NCI-H1417 treated with DMSO at 0.1 percent for 48 hours (cell line): ENCODE results near the gene DDX52.
"Not testable (repeated sequence)": the region's sequence is repeated elsewhere in the genome, so short reads cannot be mapped to it uniquely, and the experiment has no call there.

Experiments
- DNase-seq: peaks from one replicate; lab custom pipeline; 2025; lab: John Stamatoyannopoulos, UW

The DDX52 gene

DNA sequence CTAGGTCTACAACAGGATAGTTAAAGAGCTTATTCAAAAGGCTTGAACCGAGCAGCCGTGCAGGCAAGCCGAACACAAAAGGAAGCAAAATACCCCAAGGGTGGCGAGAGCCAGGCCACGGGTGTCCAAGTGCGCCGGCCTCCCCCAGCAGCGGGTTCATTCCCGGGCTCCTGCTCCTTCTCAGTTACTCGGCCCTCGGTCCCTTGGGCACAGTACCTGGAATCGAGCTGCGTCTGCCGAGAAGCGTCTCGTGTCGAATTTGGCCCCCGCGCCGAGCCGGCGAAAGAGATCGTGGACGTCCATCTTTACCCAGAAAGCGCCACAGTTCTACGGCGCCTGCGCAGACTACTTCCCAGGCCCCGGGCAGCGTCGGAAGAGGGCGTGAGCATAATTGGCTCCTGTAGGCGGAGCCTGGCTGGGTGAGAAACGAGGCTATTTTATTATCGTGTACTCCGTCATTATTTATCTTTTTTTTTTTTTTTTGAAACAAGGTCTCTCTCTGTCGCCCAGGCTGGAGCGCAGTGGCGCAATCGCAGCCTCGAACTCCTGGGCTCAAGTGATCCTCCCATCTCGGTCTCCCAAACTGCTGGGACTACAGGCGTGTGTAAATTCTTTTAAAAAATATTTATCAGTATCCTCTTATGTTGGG, at the start of gene DDX52:
Gene DDX52 (minus strand): TSS at position 329 of the 649 bp plus-strand sequence. CDS start 26 bp downstream, at position 303.
- DNase-seq, result peak; percentile 74

- DNase-seq, result no peak
These were observed 48.6 kb upstream of the DDX52 start for GRCh38 chr17:37691807-37692206.

DNA sequence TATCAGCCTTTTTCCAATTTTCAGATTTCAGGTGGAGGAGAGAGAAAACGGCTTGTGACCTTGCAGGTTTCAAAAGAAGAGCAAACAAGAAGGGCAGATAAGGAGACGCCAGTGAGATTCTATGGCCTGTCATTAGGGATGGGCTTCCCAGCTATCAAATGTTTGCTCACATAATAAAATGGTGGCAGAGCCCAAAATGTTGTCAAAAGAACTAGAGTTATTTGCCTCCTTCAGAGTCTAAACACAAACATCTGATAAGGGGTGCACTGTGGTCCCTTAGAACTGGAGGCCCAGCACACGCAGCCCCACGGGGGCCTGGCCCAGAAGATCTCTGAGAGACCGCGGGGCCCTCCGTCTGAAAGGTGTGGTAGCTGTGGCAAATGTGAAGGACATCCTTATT, 46.1 kb upstream of the DDX52 start:
- DNase-seq, result no peak

DNA sequence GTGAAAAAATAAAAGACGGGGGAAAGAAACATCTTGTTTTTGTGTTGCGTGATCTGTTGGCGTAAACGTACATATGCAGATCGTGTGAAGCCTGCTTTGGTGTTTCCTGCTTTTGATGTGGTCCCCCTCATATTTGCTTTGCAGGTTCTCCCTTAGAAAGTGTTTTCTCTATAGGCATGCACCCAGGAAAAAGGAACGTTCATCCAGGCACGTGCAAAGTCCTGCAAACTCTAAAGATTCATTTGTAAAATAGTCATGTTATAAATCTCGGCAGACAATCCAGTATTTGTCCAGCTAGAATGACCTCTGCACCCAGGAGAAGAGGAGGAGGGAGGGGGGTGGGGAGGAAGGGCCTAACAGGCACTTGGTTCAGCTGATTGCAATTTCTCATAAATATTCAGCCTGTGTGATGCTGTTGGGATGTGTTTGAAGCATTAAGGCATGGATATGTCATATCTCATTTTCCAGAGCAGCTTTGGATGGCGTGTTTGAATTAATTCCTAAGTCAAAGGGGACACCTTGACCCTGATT, 40.3 kb upstream of the DDX52 start:
- DNase-seq, result no peak

DNA sequence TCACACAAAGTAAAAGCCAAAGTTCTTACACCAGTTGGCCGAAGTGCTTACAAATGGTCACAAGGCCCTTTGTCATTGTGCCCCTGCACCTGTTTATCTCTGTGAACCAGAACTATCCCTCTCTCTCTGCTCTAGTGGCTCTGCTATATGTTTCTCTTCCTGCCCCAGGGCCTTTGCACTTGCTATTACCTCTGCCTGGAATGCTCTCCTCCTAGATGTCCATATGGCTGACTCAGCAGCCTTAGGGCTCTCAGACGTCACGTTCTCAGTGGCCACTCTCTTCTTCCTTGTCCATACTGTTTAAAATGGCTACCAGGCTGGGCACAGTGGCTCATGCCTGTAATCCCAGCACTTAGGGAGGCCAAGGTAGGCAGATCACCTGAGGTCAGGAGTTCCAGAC, 38.8 kb upstream of the DDX52 start:
- DNase-seq, result no peak

GRCh38 chr17:37679995-37680394, 36.7 kb upstream of the DDX52 start:
- DNase-seq, result not testable (repeated sequence)

- DNase-seq, result no peak
These were observed 34.8 kb upstream of the DDX52 start for GRCh38 chr17:37678036-37678435.

- DNase-seq, result no peak
These were observed 33.8 kb upstream of the DDX52 start for GRCh38 chr17:37677021-37677420.

GRCh38 chr17:37676115-37676925, 33.1 kb upstream of the DDX52 start:
- DNase-seq, result no peak

DNA sequence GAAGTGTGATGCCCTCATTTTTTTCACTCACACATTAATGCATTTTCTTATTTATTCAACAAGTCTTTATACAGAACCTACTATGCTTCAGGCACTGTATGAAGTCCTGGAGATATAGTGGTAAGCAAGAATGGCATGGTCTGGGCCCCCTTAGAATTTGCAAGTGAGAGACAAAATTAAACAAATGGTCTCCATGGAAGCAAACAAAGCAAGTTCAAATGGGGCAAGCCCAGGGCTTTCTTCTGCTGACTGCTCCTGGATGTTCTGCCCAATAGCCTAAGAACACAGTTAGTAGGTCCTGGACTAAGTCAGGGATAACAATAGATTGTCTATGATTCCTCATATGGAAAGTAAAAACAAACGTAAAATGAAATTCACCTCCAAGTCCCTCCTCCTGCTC, 31.3 kb upstream of the DDX52 start:
- DNase-seq, result no peak

DNA sequence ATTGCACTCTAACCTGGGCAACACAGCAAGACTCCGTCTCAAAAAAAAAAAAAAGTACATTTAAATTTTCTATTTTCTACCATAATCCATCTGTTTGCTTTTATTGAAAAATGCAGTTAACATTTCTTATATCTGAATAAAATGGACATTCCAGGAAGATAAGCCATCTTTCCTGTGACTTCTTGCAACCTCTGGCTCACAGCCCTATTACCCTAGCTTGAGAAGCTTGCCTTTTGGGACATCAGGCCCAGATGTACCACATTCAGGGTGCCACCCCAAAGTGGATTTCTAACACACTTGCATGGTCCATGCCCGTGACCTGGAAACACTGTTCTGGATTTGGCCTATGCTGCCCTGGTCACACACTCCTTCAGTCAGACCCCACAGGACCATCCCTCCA, 30.1 kb upstream of the DDX52 start:
- no peak for DNase-seq

DNA sequence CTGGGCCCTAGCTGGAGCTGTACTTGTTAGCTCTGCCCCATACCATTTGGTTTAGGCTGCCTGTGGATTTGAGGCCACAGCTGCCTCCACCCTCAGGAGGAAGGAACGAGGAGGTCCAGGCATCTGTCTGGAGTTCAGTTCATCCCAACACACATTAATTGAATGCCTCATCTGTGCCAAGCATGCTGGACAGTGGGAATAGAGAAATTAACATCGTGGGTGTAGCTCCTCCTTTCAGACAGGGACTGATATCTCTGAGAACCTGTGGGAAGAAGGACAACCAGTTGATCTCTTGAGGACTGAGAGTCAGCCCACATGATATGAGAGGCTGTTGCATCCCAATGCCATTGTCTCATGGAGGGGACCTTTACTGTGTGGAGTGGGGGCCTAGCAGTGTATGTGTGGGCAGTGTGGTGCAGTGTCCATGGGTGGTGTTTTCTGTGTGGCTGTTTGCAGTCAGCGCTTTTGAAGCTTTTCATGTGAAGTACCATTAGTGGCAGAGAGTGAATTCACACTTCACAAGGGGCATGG, 29.4 kb upstream of the DDX52 start:
- DNase-seq, result no peak

GRCh38 chr17:37671824-37672547, 28.7 kb upstream of the DDX52 start:
- no peak for DNase-seq

GRCh38 chr17:37671028-37671823, 28.0 kb upstream of the DDX52 start:
- DNase-seq, result no peak

DNA sequence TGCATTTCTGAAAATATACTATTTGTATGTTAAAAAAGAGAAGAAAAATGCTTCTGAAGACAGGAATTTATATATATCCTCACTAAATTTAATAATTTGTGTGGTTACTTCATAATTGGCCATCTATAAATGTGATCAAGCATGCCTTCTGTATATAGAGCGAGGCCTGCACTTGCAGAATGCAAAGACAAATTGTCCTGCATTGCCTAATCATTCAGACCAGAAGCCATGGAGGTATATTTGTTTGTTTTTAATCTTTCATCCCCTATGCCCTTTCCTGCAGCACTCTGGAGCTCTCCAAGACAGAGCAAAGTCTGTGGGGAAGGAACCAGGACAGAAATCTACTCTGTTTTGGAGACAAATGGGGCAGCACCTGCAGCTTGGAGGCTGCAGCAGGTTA, 23.8 kb upstream of the DDX52 start:
- DNase-seq, result no peak

- no peak for DNase-seq
These were observed 21.0 kb upstream of the DDX52 start for GRCh38 chr17:37664214-37664613.

- no peak for DNase-seq
These were observed 19.1 kb upstream of the DDX52 start for GRCh38 chr17:37662353-37662752.

DNA sequence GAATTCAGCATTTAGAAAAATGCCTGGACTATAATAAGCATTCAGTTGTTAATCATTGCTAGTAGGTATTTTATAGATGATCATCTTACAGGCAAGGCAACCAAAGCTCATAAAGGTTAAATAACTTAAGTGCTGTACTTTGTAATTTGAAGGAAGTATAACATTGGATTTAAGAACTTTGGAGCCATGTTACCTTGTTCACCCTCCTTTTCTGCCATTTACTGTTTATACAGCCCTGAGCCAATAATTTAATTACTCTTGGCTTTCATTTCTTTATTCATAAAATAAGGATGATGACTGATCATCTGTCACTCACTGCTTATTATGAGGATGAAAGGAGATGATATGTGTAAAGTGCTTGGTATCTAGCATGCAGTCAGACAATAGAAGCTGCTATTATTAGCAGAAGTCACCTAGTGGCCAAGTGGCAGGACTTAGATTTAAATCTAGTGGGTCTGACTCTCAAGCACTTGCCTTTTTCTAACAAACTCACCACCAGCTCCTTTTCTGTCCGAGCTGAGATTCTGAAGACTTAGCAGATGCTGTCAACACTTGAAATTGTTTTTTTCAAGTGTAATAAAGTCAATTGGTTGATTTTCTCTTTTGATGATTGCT, 18.3 kb upstream of the DDX52 start:
- no peak for DNase-seq

DNA sequence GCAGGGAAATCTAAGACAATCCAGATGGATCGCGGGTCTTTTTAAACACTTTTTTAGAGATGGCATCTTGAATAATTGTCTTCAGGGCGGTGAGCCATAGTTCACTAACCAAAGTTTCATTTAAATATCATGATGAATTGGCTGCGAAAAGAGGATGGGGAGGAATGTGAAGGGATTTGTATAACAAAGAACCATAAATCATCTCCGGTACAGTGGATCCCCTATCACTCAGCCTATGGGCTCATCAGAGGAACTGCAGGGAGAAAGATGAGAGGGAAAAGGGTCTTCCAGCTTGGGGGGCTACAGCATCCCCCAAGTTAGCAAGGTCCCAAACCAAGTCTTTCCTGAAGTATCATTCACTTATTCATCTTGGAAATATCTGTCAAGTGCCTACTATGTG, 16.7 kb upstream of the DDX52 start:
- no peak for DNase-seq

GRCh38 chr17:37657202-37657601, 14.0 kb upstream of the DDX52 start:
- DNase-seq, result no peak

DNA sequence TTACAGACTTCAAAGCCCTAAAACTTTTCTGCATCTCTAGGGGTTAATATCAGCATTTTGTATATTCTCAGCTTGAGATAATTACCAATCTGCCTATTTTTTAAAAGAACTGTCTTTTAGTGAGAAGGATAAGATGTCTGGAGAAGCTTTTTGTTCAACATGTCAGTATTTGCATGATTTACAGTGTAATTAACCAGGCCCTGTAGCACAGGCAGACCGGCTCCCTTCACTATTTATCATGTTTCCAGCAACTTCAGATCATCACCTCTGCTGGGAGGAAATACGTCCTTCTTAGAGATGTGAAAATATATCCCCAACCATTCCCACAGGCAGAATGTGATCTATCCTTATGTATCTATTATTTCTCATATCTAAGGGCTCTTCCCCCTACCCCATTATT, 8.6 kb upstream of the DDX52 start:
- no peak for DNase-seq
